Duodenal mucosa (tissue), 2 donors: ENCODE results near the gene GALNT12.

Experiments
- H3K27ac ChIP-seq: one replicate; pipeline ENCODE4 v1.7.0; 2013; ENCODE audit warnings: low read depth, low read length
- H3K27me3 ChIP-seq, 2 donors: one replicate each; pipeline ENCODE4 v1.7.0; 2013; ENCODE audit warnings: low read length in 2 of 2, control low read depth in 1 of 2; ENCODE audit not compliant: insufficient read depth in 2 of 2, control insufficient read depth in 1 of 2
- H3K36me3 ChIP-seq, 2 donors: one replicate each; pipeline ENCODE4 v1.7.0; 2013; ENCODE audit warnings: low read length in 2 of 2, control low read depth in 1 of 2; ENCODE audit not compliant: insufficient read depth in 2 of 2, control insufficient read depth in 1 of 2
- H3K4me1 ChIP-seq, 2 donors: one replicate each; pipeline ENCODE4 v1.7.0; 2013; ENCODE audit warnings: low read length in 2 of 2, control low read depth in 1 of 2; ENCODE audit not compliant: insufficient read depth in 2 of 2, control insufficient read depth in 1 of 2
- H3K4me3 ChIP-seq, 2 donors: one replicate each; pipeline ENCODE4 v1.7.0; 2013; ENCODE audit warnings: low read length in 2 of 2, low read depth in 1 of 2
- H3K9ac ChIP-seq, 2 donors: one replicate each; pipeline ENCODE4 v1.7.0; 2013; ENCODE audit warnings: low read length in 2 of 2, low read depth in 1 of 2
- H3K9me3 ChIP-seq, 2 donors: one replicate each; pipeline ENCODE4 v1.7.0; 2013; ENCODE audit warnings: low read length in 2 of 2, control low read depth in 1 of 2; ENCODE audit not compliant: control insufficient read depth in 1 of 2

The GALNT12 gene

DNA sequence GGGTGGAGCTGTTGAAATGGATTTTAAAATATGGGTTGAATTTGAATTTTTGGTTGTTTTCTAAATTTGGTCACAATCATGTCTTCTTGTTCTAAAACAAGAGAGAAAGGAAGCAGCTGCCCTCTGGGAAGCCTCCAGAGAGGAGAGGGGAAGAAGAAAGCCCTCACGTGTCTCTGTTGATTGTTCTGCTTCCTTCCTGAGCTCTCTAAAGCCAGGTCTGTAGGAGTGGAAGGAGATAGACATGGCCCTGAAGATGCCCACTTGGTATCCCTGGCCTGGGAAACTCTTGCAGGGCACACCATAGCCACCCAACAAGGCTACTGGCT lies 59.6 kb downstream of the GALNT12 start:
- Histone ChIP-seq H3K27ac (no peak overlapping the region), H3K4me1 (peaks cover 6 to 8% of the 10 kb centered on the region in 2 donors), H3K36me3 (no peaks in the 10 kb centered on the region), H3K27me3 (no peaks in the 10 kb centered on the region), H3K4me3 (no peak overlapping the region), H3K9ac (no peak overlapping the region), H3K9me3 (no peaks in the 10 kb centered on the region)

DNA sequence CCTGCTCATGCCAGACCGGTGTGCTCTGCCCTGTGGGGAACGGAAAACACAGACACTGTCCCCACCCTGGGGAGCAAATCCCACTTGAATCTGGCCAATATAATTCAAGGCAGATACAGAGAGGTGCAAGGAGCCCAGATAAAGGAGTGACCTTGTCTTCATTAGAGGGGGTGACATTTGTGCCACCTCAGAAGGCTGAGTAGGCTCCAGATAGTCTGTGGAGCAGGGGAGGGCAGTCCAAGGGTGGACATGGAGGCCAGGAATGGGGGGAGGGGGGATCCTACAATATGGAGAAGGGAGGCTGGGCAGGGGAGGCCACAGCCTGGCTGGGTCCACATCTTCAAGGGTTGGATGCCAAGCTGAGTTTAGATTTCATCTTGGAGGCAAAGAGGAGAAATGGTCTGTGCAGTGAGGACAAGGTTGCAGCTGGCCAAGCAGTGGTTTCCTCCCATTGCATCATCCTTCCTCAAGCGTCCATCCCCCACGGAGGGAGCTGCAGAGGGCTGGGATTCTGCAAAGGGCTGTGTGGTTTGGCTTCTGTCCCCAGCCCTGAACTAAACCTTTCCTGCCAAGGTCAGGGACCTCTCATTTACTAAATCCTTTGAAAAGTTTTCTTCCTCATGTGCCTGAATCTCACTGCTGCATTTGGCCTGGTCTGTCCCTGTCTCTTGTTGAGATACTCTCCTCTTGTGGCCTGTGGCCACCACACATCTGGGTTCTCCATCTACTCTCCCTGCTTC lies 60.1 kb downstream of the GALNT12 start:
- Histone ChIP-seq H3K9me3 (no peaks in the 10 kb centered on the region), H3K4me1 (peaks cover 6 to 8% of the 10 kb centered on the region in 2 donors), H3K9ac (no peak overlapping the region), H3K27me3 (no peaks in the 10 kb centered on the region), H3K27ac (no peak overlapping the region), H3K4me3 (no peak overlapping the region), H3K36me3 (no peaks in the 10 kb centered on the region)

DNA sequence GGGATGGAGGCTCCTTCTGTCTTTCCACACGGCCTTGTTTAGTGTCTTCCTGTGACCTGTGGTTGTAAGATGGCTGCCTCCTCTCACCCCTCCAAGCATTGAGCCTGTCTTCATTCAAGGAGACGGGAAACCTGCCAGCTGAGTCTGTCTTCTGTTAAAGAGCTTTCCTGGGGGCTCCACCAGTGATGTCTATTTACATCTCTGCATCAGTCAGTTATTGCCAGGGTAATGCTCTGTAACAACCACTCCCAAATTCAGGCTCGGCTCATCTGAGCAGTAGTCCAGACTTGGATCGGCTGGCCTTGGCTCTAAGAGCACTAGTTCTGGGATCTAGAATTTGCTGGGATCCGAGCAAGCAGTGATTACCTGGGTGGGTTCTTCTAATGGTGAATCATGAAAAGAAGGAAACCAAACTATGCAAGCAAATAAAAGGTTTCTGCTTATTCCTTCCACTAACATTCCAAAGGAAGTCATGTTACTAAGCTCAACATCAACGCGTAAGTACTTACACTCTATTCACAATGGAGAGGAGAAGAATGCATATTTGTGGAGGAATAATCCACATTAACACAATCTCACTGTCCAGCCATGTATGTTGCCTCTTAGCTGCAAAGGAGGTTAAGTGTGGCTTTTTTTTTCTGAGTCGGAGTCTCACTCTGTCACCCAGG lies 61.7 kb downstream of the GALNT12 start:
- peaks cover 6 to 8% of the 10 kb centered on the region in 2 donors for H3K4me1 ChIP-seq
- no peaks in the 10 kb centered on the region for H3K9me3 ChIP-seq
- no peak overlapping the region for H3K27ac ChIP-seq
- H3K9ac ChIP-seq = no peak overlapping the region
- no peaks in the 10 kb centered on the region for H3K36me3 ChIP-seq
- no peak overlapping the region for H3K4me3 ChIP-seq
- no peaks in the 10 kb centered on the region for H3K27me3 ChIP-seq

DNA sequence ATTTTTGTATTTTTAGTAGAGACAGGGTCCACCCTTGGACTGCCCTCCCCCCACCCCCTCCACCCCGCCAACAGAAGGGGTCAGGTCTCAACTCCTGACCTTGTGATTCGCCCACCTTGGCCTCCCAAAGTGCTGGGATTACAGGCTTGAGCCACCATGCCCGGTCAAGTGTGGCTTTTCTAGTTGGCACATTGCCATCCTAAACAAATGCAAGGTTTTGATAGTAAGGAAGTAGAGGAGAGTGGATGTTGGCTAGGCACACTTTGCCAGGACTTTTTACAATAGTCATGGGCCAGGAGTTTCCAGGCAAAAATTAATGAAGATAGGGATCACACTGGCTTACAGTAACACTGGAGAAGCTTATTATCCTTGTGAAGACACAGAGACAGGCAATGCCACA lies 62.4 kb downstream of the GALNT12 start:
- no peaks in the 10 kb centered on the region for H3K36me3 ChIP-seq
- H3K27ac ChIP-seq = no peak overlapping the region
- H3K4me1 ChIP-seq = peaks cover 6 to 8% of the 10 kb centered on the region in 2 donors

DNA sequence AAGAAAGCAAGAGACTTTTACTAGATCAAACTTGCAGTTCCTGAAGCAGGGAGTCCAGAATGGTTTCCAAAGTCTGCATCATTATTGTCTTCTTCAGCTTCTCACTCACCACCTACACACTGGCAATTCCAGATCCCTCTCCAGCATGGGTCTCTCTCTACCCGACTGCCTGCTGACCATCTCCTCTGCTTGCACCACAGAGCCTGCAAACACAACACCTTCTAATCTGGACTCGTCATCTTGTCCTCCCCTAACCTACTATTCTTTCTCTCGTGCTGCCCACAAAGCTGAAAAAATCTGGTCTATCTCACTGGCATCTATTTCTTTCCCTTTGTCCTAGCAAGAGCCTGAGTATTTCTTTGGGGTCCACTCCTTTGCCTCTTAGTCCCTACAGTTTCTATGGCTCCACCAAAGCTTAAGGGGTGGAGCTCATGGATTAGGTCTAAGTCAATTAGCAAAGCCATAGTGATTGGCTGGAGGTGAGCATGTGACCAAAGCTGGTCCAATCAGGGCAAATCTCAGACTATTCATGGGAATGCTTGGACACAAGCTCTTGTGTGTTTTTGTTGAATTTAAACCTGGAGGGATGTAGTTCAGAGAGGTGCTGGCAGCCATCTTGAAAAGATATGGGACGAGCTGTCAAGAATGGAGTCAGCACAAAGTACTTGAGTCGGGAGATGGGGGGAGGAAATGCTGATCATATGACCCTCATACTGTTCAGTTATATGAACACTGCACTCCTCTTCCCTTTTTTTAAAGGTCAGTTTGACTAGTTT lies 63.5 kb downstream of the GALNT12 start:
- Histone ChIP-seq H3K27me3 (no peaks in the 10 kb centered on the region), H3K4me3 (no peak overlapping the region), H3K4me1 (peaks cover 6 to 8% of the 10 kb centered on the region in 2 donors), H3K36me3 (no peaks in the 10 kb centered on the region), H3K9me3 (no peaks in the 10 kb centered on the region), H3K9ac (no peak overlapping the region), H3K27ac (no peak overlapping the region)

More for the DNA sequence above, 62.4 kb downstream of the GALNT12 start:
- H3K27me3 ChIP-seq = no peaks in the 10 kb centered on the region
- H3K9me3 ChIP-seq = no peaks in the 10 kb centered on the region
- H3K4me3 ChIP-seq = no peak overlapping the region
- H3K9ac ChIP-seq = no peak overlapping the region

DNA sequence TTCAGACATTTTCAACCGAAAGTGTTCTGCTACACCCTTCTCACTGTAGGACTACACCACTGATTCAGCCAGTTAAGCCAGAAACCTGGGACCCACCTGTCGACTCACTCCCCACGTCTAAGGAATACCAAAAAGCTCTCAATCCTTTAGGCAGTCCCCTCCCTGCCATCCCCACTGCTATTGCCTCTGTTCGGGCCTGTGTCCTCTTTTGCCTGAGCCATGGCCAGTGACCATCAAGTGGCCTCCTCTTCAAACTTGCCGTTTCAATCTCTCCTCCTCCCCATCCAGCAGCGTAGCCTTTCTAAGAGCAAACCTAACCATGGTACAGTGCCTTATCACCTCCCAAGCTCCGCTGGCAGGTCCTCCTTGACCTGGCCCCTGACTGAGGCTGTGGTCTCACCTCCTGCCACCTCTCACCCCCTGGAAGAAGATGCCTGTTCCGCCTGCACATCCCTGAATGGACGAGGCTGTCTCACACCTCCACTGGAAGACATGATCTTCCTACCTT lies 64.1 kb downstream of the GALNT12 start:
- H3K4me1 ChIP-seq = peaks cover 6 to 8% of the 10 kb centered on the region in 2 donors
- H3K4me3 ChIP-seq = no peak overlapping the region
- no peaks in the 10 kb centered on the region for H3K9me3 ChIP-seq
- H3K27me3 ChIP-seq = no peaks in the 10 kb centered on the region
- H3K27ac ChIP-seq = no peak overlapping the region
- no peaks in the 10 kb centered on the region for H3K36me3 ChIP-seq
- no peak overlapping the region for H3K9ac ChIP-seq

DNA sequence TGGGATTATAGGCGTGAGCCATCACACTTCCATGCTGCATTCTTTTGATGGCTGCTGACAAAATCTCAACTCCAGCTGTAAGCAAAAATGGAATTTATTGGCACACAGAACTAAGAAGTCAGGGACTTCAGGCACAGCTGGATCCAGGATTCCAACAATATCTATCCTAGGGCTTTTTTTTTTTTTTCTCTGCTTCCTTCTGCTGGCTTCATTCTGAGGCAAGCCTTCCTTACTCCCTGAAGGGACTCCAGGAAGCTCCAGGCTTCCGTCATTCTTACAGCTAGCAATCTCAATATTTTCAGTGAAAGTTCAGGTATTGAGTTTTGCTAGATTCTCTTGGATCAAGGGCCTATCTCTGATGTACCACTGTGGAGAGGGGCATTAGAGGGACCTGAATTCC lies 66.1 kb downstream of the GALNT12 start:
- Histone ChIP-seq H3K9ac (no peak overlapping the region), H3K36me3 (no peaks in the 10 kb centered on the region), H3K9me3 (no peaks in the 10 kb centered on the region), H3K27me3 (no peaks in the 10 kb centered on the region), H3K4me1 (no peaks in the 10 kb centered on the region), H3K27ac (no peak overlapping the region), H3K4me3 (no peak overlapping the region)

DNA sequence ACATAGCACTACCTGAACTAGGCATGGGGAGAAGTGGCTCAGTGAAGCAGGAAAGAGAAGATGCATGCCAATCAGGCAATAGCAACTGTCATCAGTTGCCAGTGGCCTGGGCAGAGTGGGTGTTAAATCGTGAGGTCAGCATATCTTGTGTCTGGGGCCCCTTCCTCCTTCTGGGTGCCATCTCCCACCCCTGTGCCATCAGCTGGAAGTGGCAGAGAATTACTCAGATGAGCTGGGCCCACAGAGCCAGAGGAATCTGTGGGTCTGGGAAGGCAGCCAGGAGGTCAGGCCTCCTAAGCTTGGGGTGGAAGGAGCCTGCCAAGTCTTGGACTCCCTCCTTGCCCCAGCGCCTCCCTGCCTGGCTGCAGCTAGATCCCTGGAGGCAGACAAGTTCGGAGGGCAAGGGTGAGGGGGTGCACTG lies 66.5 kb downstream of the GALNT12 start:
- Histone ChIP-seq H3K4me3 (no peak overlapping the region), H3K36me3 (no peaks in the 10 kb centered on the region), H3K4me1 (no peaks in the 10 kb centered on the region), H3K9ac (no peak overlapping the region), H3K27me3 (no peaks in the 10 kb centered on the region), H3K27ac (no peak overlapping the region), H3K9me3 (no peaks in the 10 kb centered on the region)

DNA sequence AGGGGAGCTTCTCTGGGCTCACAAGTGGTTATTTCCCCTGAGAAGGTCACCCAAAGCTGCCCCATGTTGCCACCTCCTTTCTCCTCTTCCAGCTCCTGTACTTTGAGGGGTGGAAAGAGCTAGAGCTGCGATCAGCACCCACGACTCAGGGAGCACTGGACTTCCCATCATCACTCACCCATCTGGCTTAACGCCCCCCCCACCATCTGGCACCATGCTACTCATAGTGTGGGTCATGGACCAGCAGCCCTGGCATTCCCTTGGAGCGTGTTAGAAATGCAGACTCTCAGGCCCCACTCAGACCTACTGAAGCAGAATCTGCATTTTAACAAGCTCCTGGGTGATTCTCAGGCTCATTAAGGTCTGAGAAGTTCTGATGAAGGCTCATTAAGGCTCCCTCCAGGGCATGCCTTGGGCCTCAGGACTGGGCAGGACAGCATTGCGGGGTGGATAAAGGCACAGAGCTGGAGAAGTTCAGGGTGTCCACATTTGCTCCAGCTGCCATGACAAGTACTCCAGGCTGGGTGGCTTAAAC lies 67.3 kb downstream of the GALNT12 start:
- Histone ChIP-seq H3K4me1 (no peaks in the 10 kb centered on the region), H3K27me3 (no peaks in the 10 kb centered on the region), H3K27ac (no peak overlapping the region), H3K4me3 (no peak overlapping the region), H3K36me3 (no peaks in the 10 kb centered on the region), H3K9me3 (no peaks in the 10 kb centered on the region), H3K9ac (no peak overlapping the region)

DNA sequence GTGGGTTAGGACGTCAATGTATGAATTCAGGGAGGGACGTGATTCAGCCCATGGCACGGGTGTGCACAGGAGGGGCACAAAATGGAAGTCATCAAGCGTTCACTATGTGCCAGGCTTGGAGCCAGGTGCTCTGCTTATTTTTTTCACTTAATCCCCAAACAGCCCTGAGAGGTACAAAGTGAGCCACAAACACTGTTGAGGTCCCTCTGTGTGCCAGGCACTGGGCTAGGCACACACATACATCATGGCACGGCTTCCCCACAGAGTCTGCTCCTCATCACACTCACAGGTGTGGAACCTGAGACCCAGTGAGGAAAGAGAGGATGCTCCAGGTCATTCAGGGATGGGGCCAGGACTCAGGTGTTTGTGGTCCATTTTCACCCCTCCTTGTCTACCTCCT lies 68.1 kb downstream of the GALNT12 start:
- Histone ChIP-seq H3K27ac (no peak overlapping the region), H3K36me3 (no peaks in the 10 kb centered on the region), H3K4me3 (no peak overlapping the region), H3K9me3 (no peaks in the 10 kb centered on the region), H3K9ac (no peak overlapping the region), H3K27me3 (no peaks in the 10 kb centered on the region), H3K4me1 (no peaks in the 10 kb centered on the region)
